DOHH2 (cell line): ENCODE results near the gene GPATCH8.

Experiments used
- H3F3A ChIP-seq: fragments of 200-600 bp; sonication (generic), shearing (Covaris generic); 2 replicates; pipeline ENCODE4 v1.6.0; 2016; ENCODE audit warnings: antibody characterized with exemption, mild to moderate bottlenecking; ENCODE audit not compliant: control insufficient read depth, insufficient read depth
- H3K27ac ChIP-seq: fragments of 200-600 bp; sonication (generic); 2 replicates; pipeline ENCODE4 v1.5.1; 2014; ENCODE audit warnings: low read depth, mild to moderate bottlenecking, low read length, moderate library complexity
- H3K27me3 ChIP-seq: fragments of 200-600 bp; sonication (generic); 2 replicates; pipeline ENCODE4 v1.6.1; 2014; ENCODE audit warnings: mild to moderate bottlenecking, low read length, mixed read lengths; ENCODE audit not compliant: control insufficient read depth
- H3K36me3 ChIP-seq: fragments of 200-600 bp; sonication (generic); 2 replicates; pipeline ENCODE4 v1.6.1; 2014; ENCODE audit warnings: mild to moderate bottlenecking, low read length, moderate library complexity, mixed read lengths; ENCODE audit not compliant: control insufficient read depth
- H3K4me1 ChIP-seq: fragments of 200-600 bp; sonication (generic); 2 replicates; pipeline ENCODE4 v1.6.1; 2014; ENCODE audit warnings: mild to moderate bottlenecking, low read length, mixed read lengths; ENCODE audit not compliant: control insufficient read depth
- H3K4me2 ChIP-seq: fragments of 200-600 bp; sonication (generic); 2 replicates; pipeline ENCODE4 v1.6.0; 2014; ENCODE audit warnings: mild to moderate bottlenecking, low read length, moderate library complexity
- H3K4me3 ChIP-seq: fragments of 200-600 bp; sonication (generic); 2 replicates; pipeline ENCODE4 v1.5.1; 2014; ENCODE audit warnings: mild to moderate bottlenecking, low read length, mixed read lengths
- H3K79me2 ChIP-seq: fragments of 200-600 bp; sonication (generic); 2 replicates; pipeline ENCODE4 v1.6.1; 2014; ENCODE audit warnings: mild to moderate bottlenecking, low read length, mixed read lengths; ENCODE audit not compliant: control insufficient read depth
- H3K9me2 ChIP-seq: fragments of 200-600 bp; sonication (generic); replicated peaks from 2 replicates; pipeline ENCODE4 v1.6.1; 2014; ENCODE audit warnings: mild to moderate bottlenecking, low read length, mixed read lengths; ENCODE audit not compliant: control insufficient read depth
- H3K9me3 ChIP-seq: fragments of 200-600 bp; sonication (generic); 2 replicates; pipeline ENCODE4 v1.6.1; 2014; ENCODE audit warnings: antibody characterized with exemption, low read length, mixed read lengths; ENCODE audit not compliant: control insufficient read depth, insufficient read depth
- H4K20me1 ChIP-seq: fragments of 200-600 bp; sonication (generic); 2 replicates; pipeline ENCODE4 v1.6.0; 2014; ENCODE audit warnings: low read depth, mild to moderate bottlenecking, antibody characterized with exemption, low read length, moderate library complexity; ENCODE audit not compliant: control insufficient read depth, insufficient read depth
- EZH2phosphoT487 ChIP-seq: fragments of 200-600 bp; sonication (generic); IDR thresholded peaks from 2 replicates; pipeline ENCODE4 v1.6.1; 2017; ENCODE audit warnings: borderline replicate concordance, mild to moderate bottlenecking, antibody characterized with exemption, low read length, moderate library complexity, mixed read lengths
- TF ChIP-seq, protein P1 (sequence below): fragments of 200-600 bp; sonication (generic); IDR thresholded peaks from one replicate; pipeline ENCODE4 v1.5.1; 2014; ENCODE audit warnings: antibody characterized with exemption, mild to moderate bottlenecking, low read depth, low read length; ENCODE audit not compliant: poor library complexity, severe bottlenecking

GPATCH8 gene

DNA sequence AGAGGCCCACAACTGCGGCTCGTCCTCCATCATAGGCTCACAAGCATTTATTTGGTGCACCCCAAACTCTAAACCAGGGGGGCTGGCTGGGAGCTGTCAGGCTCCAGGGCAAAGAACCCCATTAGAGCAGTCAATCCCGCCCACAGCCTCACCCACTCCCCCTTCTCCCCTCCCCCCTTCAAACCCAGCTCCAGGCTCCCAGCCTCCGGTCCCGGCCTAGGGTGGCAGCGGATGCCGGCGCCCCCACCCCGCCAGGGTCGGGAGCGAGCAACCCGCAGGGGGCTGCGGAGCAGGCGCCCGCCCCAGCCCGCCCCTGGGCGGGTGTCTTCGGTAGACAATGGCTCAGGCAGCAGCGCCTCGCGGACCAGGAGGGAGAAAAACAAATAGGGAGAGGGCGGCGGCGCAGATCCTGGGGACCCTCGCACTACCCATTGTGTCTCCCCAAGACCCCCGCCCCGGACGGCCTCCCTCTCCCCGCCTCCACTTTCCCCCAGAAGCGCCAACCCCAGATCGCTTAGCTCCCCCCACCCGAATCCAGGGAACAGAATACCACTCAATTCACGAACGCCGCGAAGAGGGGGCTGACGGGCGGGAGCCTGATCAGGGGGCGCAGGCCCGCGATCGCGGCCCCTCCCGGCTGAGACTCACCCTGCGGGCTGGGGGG is 140.1 kb downstream of the GPATCH8 start:
- Histone ChIP-seq H3K9me3 (no peaks in the 10 kb centered on the region), H3K9me2 (no peaks in the 10 kb centered on the region), H3K4me3 (peak overlapping the region; percentile 80), H3K79me2 (no peaks in the 10 kb centered on the region), H3K4me2 (peak overlapping the region; percentile 95), H4K20me1 (no peaks in the 10 kb centered on the region), H3K27me3 (peaks cover 40% of the 10 kb centered on the region), H3K27ac (no peak overlapping the region), H3K36me3 (no peaks in the 10 kb centered on the region), H3F3A (no peaks in the 10 kb centered on the region), H3K4me1 (peaks cover 54% of the 10 kb centered on the region)
- TF ChIP-seq, protein P1, sequence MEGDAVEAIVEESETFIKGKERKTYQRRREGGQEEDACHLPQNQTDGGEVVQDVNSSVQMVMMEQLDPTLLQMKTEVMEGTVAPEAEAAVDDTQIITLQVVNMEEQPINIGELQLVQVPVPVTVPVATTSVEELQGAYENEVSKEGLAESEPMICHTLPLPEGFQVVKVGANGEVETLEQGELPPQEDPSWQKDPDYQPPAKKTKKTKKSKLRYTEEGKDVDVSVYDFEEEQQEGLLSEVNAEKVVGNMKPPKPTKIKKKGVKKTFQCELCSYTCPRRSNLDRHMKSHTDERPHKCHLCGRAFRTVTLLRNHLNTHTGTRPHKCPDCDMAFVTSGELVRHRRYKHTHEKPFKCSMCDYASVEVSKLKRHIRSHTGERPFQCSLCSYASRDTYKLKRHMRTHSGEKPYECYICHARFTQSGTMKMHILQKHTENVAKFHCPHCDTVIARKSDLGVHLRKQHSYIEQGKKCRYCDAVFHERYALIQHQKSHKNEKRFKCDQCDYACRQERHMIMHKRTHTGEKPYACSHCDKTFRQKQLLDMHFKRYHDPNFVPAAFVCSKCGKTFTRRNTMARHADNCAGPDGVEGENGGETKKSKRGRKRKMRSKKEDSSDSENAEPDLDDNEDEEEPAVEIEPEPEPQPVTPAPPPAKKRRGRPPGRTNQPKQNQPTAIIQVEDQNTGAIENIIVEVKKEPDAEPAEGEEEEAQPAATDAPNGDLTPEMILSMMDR = no peak
- TF ChIP-seq EZH2phosphoT487 = no peak

DNA sequence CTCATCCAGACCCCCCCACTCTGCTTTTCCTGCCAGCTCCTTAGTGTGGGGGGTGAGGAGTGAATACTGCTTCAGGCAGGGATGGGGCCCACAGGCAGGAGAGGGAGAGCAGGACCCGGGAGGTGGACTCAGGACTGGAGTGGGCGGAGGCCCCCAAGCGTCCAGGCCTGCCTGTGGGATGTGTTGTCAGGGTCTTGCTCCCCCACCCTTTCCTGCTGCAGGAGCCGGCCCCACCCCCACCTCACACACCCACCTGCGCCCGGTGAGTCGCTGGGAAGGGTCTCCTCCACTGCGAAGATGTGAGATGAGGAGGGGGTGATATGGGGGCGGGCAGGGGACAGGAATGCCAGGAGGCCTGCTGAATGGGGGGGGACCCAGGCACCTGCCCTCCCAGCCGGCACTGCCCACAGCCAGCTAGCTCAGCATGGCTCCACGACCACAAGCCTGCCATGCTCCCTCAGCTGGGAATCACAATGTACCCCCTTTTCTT is 140.7 kb downstream of the GPATCH8 start:
- no peaks in the 10 kb centered on the region for H4K20me1 ChIP-seq
- peak overlapping the region; percentile 80 for H3K4me3 ChIP-seq
- H3K36me3 ChIP-seq = no peaks in the 10 kb centered on the region
- no peaks in the 10 kb centered on the region for H3K9me2 ChIP-seq
- no peaks in the 10 kb centered on the region for H3K79me2 ChIP-seq
- H3K4me1 ChIP-seq = peaks cover 54% of the 10 kb centered on the region
- peak overlapping the region; percentile 95 for H3K4me2 ChIP-seq
- TF ChIP-seq, protein P1 = no peak
- no peak for TF ChIP-seq EZH2phosphoT487
- no peak overlapping the region for H3K27ac ChIP-seq
- H3F3A ChIP-seq = no peaks in the 10 kb centered on the region
- H3K27me3 ChIP-seq = peaks cover 38% of the 10 kb centered on the region
- H3K9me3 ChIP-seq = no peaks in the 10 kb centered on the region

DNA sequence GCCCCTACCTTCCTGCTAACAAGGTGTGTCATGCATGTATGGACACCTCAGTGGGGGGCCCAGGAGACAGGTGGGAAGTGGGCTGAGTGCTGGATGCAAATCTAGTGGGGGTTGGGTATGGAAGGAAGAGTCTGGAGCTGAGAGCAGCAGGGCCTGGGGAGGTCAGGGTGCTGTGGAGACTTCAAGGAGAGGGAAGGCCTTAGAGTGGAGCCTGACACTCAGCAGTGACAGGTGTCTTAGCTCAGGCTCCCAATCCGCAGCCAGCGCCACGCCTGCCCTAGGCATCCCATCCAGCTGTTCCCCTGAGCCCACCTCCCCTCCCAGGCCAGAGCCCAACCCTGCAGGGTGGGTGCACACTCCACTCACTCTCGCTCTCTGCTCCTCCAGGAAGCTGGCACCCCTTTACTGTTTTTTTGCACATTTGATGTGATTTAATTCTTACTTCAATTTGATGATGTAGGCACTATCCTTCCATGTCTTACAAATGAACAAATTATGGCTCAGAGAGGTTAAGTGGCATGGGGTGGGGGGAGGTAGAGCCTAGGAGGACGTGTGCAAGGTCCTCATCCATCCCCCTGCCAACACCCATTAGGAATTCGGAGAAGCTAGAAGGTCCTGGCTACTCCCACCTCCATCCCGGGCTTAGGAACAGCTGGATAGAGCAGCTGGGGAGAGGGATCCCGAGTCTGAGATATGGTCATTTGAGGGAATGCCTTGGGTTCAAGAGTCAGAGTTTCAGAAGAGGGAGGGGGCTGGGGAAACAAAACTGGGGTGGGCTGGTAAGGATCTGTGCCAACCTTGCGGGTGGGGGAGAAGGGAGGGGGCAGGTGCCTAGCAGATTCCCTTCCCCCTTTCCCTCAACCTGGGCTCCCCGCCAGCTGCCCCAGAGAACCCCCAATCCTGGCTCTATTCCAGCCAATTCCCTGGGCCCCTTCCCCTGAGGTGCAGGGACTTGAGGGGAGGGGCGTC is 141.6 kb downstream of the GPATCH8 start:
- no peaks in the 10 kb centered on the region for H3F3A ChIP-seq
- H3K9me2 ChIP-seq = no peaks in the 10 kb centered on the region
- H3K4me2 ChIP-seq = peak overlapping the region; percentile 31
- no peak overlapping the region for H3K27ac ChIP-seq
- no peak for TF ChIP-seq EZH2phosphoT487
- H4K20me1 ChIP-seq = no peaks in the 10 kb centered on the region
- H3K4me1 ChIP-seq = peaks cover 54% of the 10 kb centered on the region
- peaks cover 35% of the 10 kb centered on the region for H3K27me3 ChIP-seq
- no peaks in the 10 kb centered on the region for H3K79me2 ChIP-seq
- no peaks in the 10 kb centered on the region for H3K36me3 ChIP-seq
- H3K9me3 ChIP-seq = no peaks in the 10 kb centered on the region
- no peak overlapping the region for H3K4me3 ChIP-seq

DNA sequence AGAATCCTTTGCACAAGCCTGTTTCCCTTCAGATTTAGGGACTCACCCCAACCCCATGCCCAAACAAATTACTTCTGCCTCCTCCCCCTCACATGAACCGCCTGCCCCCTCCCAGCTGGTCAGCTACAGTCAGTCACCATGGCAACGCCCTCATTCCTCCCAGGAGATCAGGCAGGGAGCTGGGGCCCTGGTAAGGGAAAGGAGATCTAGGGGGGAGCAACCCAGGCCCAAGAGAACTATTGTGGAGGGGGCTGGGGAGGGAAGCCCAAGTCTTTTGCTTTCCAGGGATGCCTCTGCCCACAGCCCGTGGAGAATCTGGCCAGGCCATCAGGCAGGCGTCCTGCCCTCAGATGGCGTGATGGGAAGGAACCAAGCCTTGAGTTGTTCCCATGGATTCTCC is 142.4 kb downstream of the GPATCH8 start:
- Histone ChIP-seq H3F3A (no peaks in the 10 kb centered on the region), H3K9me3 (no peaks in the 10 kb centered on the region), H3K36me3 (no peaks in the 10 kb centered on the region), H4K20me1 (no peaks in the 10 kb centered on the region), H3K27ac (no peak overlapping the region), H3K79me2 (no peaks in the 10 kb centered on the region), H3K4me1 (peaks cover 54% of the 10 kb centered on the region), H3K27me3 (peaks cover 32% of the 10 kb centered on the region), H3K4me2 (peak overlapping the region; percentile 31), H3K9me2 (no peaks in the 10 kb centered on the region), H3K4me3 (no peak overlapping the region)
- TF ChIP-seq, protein P1 = no peak
- no peak for TF ChIP-seq EZH2phosphoT487
